Cerebellar cortex (tissue), 1 donor: ENCODE measurements around the gene SLC1A2.

Source experiments
- DNase-seq: peaks from one replicate; pipeline ENCODE4 v3.0.0-alpha.2; 2015; ENCODE audit warnings: low spot score

SLC1A2 gene

DNA sequence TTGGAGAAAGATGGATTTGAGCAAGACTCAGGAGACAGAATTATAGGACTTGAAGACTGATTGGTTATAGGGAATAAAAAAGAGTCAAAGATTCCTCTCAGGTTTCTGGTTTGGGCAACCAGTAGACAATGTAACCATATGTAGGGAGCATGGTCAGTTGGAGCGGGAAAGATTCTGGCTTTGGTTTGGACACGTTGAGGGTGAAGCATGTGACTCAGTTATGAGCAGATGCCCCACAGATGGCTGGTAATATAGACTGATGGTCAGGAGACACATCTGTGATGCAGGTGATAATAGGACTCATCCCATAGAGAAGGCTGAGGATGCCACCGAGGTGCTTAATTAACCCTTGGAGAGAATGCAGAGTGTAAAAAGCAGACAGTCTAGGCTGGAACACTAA, 148.3 kb downstream of the SLC1A2 start:
- DNase-seq = no peak

DNA sequence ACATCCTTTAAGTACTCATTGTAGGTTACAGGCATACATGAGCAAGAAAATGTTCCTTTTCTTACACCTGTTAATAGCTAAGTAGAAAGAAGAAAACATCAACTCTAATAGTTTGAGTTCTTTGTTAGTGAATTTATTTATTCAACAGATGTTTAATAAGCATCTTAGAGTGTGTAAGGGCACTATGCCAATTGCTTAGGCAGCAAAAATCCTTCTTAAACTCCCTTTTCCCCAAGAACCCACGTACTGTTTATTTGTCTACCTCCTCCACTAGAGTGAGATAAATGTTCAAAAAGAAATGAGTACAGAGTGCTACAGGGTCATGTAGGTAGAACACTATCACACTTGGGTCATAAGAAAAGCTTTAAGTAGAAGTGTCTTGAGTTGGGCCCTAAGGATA, 149.0 kb downstream of the SLC1A2 start:
- DNase-seq = no peak

DNA sequence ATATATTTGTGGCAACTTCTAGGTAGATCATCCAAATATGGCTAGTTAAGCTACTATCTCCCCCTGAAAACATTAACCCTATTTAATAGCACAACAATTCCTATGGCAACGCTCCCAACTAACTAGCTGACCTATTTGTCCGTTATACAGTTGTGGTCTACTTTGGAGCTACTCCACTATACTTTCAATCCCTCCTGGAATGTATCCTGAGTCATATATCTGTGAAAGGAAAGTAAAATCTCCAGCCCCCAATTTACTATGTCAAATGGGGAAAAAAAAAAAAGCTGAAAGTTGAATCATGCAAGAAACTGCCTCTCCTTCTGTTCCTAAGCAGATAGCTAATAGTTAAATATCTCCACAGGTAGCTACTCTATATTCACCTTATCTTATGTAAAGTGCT, 151.9 kb downstream of the SLC1A2 start:
- DNase-seq = no peak

DNA sequence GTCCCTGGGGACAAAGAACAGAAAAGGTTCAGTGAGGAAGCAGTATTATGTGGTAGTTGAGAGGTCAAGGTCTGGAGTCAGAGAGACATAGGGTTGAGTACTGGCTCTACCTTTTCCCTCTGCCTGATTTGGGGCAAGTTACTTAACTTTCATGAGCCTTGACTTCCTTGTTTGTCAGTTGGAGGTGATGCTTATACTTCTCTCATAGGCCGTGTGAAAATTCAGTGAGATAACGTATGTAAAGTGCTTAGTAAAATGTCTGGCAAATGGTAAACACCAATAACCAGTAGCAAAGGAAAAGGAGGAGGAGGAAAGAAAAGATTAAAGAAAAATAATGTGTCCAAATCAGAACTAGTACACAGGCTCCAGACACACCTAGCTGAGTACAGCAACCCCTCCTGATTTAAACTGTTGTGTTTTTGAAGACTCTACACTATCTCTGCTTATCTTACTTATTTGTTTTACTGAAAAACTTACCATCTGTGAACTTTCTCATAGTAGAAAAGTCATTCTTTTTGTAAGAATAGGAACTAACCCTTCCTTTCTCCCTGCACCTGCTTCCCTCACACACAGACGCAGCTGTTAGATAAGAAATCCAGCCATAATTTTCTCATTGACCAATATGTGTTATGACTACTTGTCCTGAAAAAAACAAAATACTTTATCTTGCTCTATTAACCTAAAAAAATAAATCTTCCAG, 153.5 kb downstream of the SLC1A2 start:
- DNase-seq = no peak

DNA sequence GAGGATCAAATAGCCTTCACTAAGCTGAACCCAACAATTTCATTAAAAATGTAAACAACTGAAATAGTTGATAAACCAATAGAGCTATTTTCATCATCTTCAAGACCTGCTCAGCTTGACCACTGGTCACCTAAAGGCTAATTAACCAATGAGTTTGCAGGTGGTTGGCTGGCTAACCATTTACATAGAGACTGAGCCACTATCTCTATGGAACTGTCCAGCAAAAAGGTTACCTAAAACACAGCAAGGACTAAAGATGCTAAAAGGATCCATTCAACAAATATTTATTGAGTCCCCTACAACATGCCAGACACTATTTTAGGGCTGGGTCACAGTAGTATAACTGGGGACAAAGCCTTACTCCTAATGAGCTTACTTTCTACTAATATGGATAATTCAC, 156.6 kb downstream of the SLC1A2 start:
- no peak for DNase-seq

DNA sequence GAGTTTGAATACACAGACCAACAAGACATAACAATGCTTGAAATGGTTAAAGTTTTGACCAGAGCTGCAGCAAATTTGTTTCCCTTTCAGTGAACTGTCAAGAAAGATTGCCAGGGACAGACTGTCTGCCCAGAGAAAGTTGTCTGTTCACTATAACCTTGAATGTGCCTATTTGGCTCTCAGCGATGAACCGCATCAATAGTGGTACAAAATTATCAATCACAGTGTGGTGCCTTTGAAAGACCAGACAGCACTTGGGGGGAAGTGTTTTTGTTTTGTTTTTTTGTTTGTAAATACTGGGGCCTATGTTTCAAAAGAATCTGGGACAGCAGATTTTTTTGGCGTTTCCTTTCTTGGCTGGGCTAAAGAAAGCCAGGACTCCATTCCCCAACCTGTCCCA, 157.3 kb downstream of the SLC1A2 start:
- DNase-seq = peak; percentile 24

DNA sequence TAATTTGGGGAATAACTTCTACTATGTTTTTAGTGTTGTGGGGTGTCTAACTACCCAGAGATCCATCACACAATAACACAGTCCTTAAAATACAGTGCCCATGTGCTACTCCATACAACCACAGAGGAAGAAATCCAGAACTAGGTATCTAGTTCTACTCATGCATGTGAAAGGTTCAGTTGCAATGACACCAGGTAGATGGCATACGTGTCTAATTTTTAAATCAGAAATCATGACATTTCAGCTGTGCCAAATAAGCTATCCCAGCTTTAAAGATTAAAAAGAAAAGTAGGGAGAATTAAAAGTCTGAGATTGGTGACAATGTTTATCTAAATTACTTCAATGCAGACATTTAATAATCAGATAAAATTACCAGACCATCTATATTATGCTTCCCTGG, 158.2 kb downstream of the SLC1A2 start:
- no peak for DNase-seq

DNA sequence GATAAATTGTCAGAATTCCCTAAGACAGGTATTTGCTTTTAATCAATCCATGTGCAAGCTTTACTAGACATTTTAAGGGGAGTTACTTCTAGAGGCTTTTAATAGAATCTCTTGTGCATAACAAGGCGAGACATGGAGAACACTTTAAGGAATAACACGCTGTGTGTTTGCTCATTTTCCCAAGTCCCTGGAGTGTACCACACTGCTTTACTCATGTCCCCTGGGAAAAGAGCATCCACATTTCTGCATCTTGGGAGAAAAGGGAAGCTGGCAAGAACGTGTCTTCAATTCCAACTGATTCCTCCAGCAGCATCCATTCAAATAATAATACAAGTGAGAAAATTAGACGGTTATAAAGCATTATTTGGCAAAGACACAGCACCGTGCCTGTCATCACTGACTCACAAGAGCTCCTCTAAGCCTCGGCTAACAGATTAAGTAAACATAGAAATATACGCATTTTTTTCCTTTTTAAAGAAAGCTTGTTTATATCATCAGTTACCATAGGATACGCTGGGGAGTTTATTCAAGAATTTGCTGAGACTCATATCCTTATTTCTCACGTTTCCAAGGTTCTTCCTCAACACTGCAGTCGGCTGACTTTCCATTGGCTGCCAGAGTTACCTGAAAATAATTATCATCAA, 158.9 kb downstream of the SLC1A2 start:
- DNase-seq = no peak

DNA sequence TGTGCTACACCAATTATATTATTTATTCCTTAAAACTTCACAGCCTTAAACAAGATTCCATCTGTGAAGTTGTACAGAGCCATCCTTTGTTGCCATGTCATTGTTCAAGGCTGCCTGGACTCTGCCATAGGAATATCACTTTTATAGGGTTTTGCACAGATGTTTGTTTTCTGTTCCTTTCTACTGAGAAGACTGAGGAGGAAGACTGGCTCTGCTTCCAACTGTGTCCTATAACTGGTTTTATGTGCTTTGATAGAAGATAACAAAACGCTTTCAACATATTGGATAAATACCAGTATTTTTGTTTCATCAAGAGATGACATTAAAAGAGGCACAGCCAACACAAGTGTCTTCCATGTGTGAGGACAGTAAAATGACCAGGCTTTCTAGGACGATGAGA, 159.8 kb downstream of the SLC1A2 start:
- no peak for DNase-seq

DNA sequence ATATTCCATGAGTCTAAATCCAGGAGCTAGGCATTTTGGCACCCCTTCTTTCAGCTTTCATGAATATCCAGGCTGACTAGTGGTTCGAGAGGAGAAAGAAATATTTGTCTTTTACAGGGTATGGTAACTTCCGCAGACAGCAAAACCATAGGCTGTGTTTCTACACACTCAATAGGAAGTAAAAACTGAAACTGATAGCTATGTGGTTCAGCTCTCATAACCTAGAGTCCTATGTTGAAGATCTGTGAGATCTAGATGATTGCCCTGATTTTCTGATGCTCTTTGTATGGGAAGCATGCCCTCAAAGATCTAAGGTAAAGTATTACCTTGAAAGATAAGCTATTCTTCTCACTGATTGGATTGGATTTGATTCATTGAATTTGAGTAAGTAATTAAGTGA, 162.1 kb downstream of the SLC1A2 start:
- no peak for DNase-seq

DNA sequence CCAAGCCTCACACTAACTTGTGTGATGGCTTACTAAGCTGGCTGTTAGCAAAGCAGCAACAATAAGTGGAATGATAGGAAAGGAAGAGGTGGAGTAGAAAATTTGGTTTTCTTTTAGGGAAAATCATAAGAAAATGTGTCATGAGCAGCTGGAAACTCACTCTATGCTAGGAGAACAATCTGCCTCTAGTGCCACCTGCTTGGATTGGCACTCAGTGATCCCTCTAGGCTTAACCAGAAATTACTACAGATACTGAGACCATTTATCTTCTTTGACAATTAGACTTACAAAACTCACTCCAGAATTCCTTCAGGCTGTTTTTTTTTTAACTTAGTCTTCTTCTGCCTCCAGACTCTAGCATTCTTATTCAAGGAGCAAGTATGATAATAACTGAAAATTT, 163.1 kb downstream of the SLC1A2 start:
- DNase-seq = no peak

DNA sequence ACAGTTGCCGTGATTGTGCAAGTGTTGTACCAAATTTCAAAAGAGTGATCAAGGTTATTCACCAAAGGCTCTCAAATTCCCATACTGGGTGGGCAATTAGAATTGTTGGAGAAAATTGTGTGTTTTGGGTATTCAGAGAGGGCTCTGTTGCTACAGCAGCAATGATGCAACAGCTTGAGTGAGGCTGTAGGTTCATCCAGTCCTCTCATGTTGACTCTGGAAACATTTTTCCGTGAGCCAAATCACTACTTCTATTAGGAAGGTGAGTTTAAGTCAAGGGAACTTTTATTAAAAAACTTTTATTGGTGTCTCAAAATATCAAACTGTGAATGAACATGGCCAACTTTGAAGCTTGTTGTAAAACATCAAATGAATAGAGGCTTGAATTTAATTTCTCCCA, 163.8 kb downstream of the SLC1A2 start:
- no peak for DNase-seq

DNA sequence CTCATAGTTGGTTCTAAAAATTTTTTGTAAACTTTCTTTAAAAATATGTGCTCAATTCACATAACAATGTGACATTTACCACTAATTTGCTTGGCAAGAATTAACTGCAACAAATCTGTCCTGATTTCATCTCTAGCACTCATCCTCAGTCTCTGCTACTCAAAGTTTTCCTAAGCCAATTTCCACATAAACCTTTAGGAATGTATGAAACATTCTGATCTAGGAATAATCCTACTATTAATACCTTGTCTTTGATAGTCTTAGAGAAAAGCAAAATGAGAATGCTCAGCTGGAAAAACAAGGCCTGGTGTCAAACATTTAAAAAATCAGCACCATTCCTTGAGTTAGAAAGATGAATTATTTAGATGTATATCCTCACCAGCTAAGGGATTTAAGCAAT, 166.1 kb downstream of the SLC1A2 start:
- no peak for DNase-seq

DNA sequence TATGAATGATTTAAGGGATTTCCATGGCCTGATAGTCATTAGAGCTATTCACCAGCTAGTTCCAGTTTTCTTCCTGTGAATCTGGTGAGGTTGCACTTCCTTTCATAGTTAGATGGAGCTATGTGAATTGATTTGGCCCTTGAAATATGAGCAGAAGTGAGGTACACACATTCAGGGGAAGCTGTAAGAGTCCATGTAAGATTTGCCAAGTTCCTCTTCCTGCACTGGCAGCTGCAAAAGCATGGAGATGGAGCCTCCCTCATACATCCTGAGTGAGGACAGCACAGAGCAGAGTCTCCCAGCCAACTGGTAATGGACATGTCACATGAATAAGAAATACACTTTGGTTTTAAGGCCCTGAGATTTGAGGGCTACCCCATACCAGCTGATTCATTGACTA, 168.7 kb downstream of the SLC1A2 start:
- peak; percentile 9 for DNase-seq

DNA sequence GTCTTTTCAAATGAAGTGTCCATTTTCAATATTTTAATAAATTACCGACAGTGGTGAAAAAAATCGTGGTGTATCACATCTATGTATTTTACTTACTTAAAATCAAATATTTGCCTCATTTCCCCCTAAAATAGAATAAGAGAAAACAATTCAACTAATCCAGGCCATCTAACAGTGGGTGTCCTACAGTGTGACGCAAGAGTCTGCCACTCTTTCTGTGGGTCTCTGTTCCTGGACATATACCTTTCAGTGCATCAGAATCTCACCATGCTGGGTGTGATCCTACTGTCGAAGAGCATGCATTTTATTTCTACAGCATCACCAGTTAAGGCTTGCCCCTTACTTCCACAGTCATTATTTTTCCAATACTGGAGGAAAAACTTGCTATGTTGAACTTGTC, 169.2 kb downstream of the SLC1A2 start:
- DNase-seq = no peak

DNA sequence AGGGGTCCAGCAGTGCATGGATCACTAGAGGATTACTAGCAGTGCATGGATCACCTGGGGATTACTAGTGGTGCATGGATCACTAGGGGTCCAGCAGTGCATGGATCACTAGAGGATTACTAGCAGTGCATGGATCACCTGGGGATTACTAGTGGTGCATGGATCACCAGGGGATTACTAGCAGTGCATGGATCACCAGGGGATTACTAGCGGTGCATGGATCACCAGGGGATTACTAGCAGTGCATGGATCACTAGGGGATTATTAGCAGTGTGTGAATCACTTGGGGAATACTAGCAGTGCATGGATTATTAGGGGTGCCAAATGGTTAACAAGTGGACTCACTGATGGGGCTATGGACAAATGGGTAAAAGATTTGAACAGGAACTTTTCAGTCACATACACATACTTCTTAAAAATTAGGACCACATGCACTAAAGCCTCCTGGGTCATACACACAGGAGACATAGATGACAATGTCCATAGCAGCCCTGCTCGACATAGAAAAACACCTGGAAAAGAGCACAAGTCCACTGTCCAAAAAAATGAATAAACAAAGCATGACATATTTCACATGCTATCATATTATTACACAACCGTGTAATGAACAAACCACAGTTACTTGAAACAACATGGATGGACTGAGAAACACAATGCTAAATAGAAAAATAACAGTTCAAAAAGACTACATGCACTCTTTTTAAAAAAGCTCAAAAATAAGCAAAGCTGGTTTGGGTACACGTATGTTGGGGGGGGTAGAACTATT, 170.6 kb downstream of the SLC1A2 start:
- DNase-seq = no peak

DNA sequence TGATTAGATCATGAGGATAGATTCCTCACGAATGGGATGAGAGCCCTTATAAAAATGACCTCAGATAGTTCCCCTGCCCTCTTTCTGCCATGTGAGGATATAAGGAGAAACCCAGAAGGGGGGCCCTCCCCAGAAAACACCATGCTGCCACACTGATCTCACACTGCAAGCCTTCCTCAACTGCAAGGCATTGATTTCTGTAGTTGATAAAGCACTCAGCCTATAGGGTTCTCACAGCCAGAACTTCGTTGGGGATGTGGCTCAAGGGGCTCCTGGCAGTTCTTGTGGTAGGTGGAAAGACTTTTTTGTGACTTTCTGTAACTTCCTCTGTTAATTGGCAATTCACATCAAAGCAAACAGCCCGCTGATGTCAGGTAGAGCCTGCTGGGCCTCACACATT, 171.5 kb downstream of the SLC1A2 start:
- DNase-seq = no peak

DNA sequence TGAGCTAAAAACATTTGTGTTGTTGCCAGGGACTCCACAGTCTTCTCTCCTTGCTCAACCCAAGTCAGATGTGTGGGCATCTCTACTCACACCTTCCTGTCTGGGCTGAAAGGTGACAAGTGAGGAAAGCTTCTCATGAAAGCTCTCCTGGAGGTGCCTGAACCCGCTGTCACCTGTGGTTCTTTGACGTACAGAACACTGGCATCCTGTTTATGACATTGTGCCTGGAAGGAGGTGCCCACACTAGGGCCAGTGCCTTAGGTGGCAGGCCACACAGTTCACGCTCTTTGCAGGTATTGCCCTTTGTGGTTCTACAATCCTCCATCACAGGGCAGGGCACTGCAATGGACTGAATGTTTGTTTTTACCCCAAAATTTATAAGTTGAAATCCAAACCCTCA, 171.9 kb downstream of the SLC1A2 start:
- DNase-seq = no peak

DNA sequence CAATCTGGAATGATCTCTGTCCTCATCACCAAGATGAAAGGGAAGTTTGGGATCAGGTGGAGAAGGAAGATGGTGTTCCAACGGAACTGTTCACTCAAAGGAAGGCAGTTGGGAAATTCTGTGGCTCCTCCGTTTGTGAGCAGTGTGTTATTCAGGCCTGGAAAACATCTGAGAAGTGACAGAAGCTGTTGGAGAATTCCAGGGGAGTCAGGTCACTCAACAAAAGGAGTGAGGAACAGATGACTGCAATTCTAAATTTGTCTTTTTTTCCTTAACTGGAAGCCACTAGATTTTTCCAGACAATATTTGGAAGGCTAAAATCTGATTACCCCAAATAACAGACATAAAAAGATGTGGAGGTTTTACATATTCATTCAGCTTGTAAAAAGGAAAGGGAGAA, 172.6 kb downstream of the SLC1A2 start:
- DNase-seq = no peak

DNA sequence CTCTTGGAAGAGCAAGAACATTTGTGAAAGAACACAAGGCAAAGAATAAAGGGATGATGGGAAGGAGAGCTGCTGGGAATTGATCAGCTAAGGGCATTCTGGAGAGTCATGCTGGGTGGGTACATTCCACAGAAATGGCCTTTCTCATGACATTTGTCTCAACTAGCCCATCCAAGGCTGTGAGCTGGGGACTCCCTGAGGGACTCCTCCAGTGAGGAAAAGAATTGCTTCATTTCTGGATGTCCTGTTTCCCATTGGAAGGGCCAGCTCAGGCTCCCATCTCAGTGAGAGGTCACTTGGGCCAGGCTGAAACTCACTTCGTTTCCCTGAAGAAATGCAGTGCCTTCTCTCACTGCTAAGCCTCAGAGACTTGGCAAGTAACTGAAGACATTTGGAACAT, 173.6 kb downstream of the SLC1A2 start:
- DNase-seq = no peak

DNA sequence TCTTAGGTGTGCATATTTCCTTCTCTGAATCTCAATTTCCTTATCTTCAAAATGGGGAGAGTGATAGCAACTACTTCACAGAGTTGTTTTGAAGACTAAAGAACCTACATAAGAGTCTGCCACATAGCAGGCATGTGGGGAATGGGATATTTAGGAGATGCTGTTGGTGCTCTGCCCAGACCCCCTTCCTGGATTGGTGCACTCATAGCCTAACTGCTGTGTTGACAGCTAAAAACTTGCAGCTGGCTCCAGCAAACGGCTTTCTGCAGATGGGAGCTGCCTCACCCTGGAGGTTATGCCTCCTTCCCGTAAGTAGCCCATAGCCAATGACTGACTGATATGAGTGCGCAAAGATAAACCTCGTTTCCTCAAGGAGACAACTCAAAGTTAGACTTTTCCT, 174.3 kb downstream of the SLC1A2 start:
- no peak for DNase-seq

DNA sequence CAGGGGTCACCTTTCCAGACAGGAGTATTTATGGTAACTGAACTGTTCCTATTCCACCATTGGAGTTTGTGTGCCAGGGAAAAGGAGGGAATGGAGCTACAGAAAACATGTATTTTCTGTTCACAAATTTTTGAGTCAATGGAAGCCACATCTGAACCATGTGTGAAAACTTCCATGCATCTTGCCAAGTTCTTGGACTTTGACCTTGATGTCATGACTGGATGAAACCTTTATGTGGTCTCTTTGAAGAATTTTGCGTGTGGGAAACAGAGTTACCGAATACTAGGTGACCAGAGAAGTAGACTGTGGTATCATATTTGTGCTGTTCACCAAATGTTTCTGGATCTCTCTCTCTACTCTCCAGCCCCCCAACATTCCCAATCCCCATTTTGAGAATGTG, 175.6 kb downstream of the SLC1A2 start:
- DNase-seq = no peak
